Psoas muscle (tissue), 8 donors: Measurements from ENCODE around the gene DGUOK. TPM values are rescaled to one million over a fixed set of nuclear protein-coding genes. Genes with fewer than 3 reads are reported as not detected.

ENCODE experiments used
- ATAC-seq, 4 donors: fragments of 200-7000 bp; cut with Tn5 transposase; one replicate each; pipeline ENCODE4 v1.9.1; 2020; ENCODE audit warnings: moderate library complexity in 3 of 4, mild to moderate bottlenecking in 2 of 4
- DNase-seq, 2 donors: peaks; one replicate each; pipeline ENCODE4 v3.0.0-alpha.2; 2020
- H3K27ac ChIP-seq: fragments of 200-600 bp; one replicate; pipeline ENCODE4 v1.8.0; 2022
- H3K27me3 ChIP-seq, 3 donors: fragments of 200-600 bp in 1 of 3; one replicate each; pipeline versions ENCODE4 v1.6.1 to v1.8.0; 2013 to 2022; ENCODE audit warnings: low read length in 2 of 3, mild to moderate bottlenecking in 2 of 3, moderate library complexity in 1 of 3; ENCODE audit not compliant: insufficient read depth in 3 of 3
- H3K36me3 ChIP-seq, 2 donors: fragments of 200-600 bp in 1 of 2; one replicate each; pipeline versions ENCODE4 v1.6.1 to v1.8.0; 2013 to 2022; ENCODE audit warnings: low read depth in 1 of 2, mild to moderate bottlenecking in 1 of 2, moderate library complexity in 1 of 2; ENCODE audit not compliant: insufficient read depth in 1 of 2
- H3K4me1 ChIP-seq: fragments of 200-600 bp; one replicate; pipeline ENCODE4 v1.8.0; 2022
- H3K4me3 ChIP-seq: fragments of 200-600 bp; one replicate; pipeline ENCODE4 v1.8.0; 2022; ENCODE audit warnings: mild to moderate bottlenecking
- H3K9me3 ChIP-seq: fragments of 200-600 bp; one replicate; pipeline ENCODE4 v1.8.0; 2022
- WGBS, 3 donors: extraction: QIAGEN DNeasy Blood & Tissue Kit; methylation state at CpG; one replicate each; pipeline versions ENCODE4 v1.1.6 to v1.1.7; 2013; 5-methylcytosine and 5-hydroxymethylcytosine counted together
- intact Hi-C, 2 donors: fragments of 100-400 bp; cut with DNase I; formaldehyde crosslinking; loops; one replicate each; pipeline versions ENCODE4 v1.11.0 to v1.14.2; 2022
- polyA plus RNA-seq, 3 donors: library from polyadenylated mRNA; stranded (reverse); fragments of 200-250 nt; gene quantifications; one replicate each; pipeline ENCODE4 v1.2.3, GENCODE V29; 2013
- total RNA-seq, 4 donors: library from RNA; stranded (reverse); fragmentation: NEBNext Ultra II Directional in 2 of 4; extraction: Animal tissue kit (Norgen Biotek cat#: 25700) in 2 of 4; gene quantifications; one replicate each; pipeline versions ENCODE4 v1.2.1 to v1.2.4, GENCODE V29; 2021 to 2023
- TF ChIP-seq, protein P1 (sequence below): fragments of 200-600 bp; IDR thresholded peaks from one replicate; pipeline ENCODE4 v1.8.0; 2022; ENCODE audit warnings: antibody characterized with exemption
- donor health status: healthy with polysubstance abuse.
- donor health status: DM: no; HTN: no; CAD: no; lungs with moderate emphysema.
- donor health status: Bipolar disorder and iron deficiency.
- donor health status: healthy.
- donor health status: DM: yes; HTN: yes; CAD: no.
- donor health status: DM: no; HTN: no; CAD: no.
- donor health status: DM: no; HTN: no; CAD: no.
- donor health status: DM: yes; HTN: yes; CAD: no.

Gene DGUOK
- total and polyA plus RNA-seq, 7 donors: 12.9 to 74.2 (median 22.3) TPM

- WGBS, 3 donors: 73 to 84% (median 77%) methylated on average over 6 of the region's 6 CpGs
- H3K4me3 ChIP-seq: no peak overlapping the region
- H3K27me3 ChIP-seq: no peaks in the 10 kb centered on the region
- H3K36me3 ChIP-seq: no peaks in the 10 kb centered on the region
- intact Hi-C loops: no loop called here
- TF ChIP-seq, protein P1, sequence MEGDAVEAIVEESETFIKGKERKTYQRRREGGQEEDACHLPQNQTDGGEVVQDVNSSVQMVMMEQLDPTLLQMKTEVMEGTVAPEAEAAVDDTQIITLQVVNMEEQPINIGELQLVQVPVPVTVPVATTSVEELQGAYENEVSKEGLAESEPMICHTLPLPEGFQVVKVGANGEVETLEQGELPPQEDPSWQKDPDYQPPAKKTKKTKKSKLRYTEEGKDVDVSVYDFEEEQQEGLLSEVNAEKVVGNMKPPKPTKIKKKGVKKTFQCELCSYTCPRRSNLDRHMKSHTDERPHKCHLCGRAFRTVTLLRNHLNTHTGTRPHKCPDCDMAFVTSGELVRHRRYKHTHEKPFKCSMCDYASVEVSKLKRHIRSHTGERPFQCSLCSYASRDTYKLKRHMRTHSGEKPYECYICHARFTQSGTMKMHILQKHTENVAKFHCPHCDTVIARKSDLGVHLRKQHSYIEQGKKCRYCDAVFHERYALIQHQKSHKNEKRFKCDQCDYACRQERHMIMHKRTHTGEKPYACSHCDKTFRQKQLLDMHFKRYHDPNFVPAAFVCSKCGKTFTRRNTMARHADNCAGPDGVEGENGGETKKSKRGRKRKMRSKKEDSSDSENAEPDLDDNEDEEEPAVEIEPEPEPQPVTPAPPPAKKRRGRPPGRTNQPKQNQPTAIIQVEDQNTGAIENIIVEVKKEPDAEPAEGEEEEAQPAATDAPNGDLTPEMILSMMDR: no peak
- DNase-seq (no peak), ATAC-seq (no peak)
- H3K4me1 ChIP-seq: no peaks in the 10 kb centered on the region
- no peak overlapping the region for H3K27ac ChIP-seq
- no peaks in the 10 kb centered on the region for H3K9me3 ChIP-seq
Measured at GRCh38 chr2:73894877-73895276, 31.8 kb upstream of the DGUOK start.

DNA sequence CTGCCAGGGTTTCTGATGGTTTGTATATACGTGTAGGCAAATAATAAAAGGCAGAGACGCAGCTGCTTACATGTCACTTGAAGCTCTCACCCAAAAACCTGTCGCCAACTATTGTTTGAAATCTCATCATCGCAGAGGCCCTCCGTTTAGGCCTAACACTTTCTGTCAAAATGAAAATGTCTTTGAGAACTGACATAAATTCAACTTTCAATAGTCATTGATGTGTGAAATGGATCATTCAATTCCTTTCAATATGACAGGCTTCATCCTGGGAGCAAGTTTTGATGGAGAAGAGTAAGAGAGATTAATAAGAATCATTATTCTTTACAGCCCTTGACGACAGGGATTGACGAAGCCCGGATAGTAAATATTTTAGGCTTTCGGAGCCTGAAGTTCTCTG, 31.2 kb upstream of the DGUOK start:
- no peak overlapping the region for H3K4me3 ChIP-seq
- no peaks in the 10 kb centered on the region for H3K4me1 ChIP-seq
- no peak overlapping the region for H3K27ac ChIP-seq
- DNase-seq (no peak), ATAC-seq (no peak)
- intact Hi-C loops: no loop called here
- no peaks in the 10 kb centered on the region for H3K36me3 ChIP-seq
- H3K9me3 ChIP-seq: no peaks in the 10 kb centered on the region
- H3K27me3 ChIP-seq: no peaks in the 10 kb centered on the region
- TF ChIP-seq, protein P1: no peak
- 75 to 88% (median 79%) methylated on average over 9 of the region's 9 CpGs for WGBS, 3 donors

- ATAC-seq: no peak
- no peaks in the 10 kb centered on the region for H3K27me3 ChIP-seq
- no peaks in the 10 kb centered on the region for H3K4me1 ChIP-seq
- no peaks in the 10 kb centered on the region for H3K36me3 ChIP-seq
- H3K4me3 ChIP-seq: no peak overlapping the region
- intact Hi-C loops: no loop called here
- WGBS, 3 donors: 53 to 54% (median 53%) methylated on average over 15 of the region's 15 CpGs
- no peak for DNase-seq
- no peaks in the 10 kb centered on the region for H3K9me3 ChIP-seq
- TF ChIP-seq, protein P1: no peak
- H3K27ac ChIP-seq: no peak overlapping the region
Measured at GRCh38 chr2:73896362-73897239, 30.1 kb upstream of the DGUOK start.

DNA sequence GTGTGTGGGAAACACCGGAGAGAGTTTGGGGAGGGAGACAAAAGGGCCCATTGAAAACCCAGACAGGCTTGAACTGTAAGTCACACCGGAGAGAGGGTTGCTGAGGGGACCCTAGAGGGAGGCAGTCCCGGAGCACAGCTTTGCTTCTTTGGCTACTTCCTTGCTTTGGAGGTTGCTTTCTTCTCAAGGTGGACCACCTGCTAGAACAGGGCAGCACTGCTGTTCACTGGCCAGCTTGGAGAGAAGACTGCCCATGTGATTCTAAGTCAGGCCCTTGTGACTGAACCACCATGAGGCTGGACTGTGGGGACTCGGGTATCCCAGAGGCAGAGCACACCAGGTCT, 29.5 kb upstream of the DGUOK start:
- H3K27me3 ChIP-seq: no peaks in the 10 kb centered on the region
- DNase-seq (no peak), ATAC-seq (no peak)
- intact Hi-C loops: no loop called here
- no peaks in the 10 kb centered on the region for H3K9me3 ChIP-seq
- TF ChIP-seq, protein P1: no peak
- H3K4me1 ChIP-seq: no peaks in the 10 kb centered on the region
- no peak overlapping the region for H3K4me3 ChIP-seq
- WGBS, 3 donors: 53 to 56% (median 56%) methylated on average over 4 of the region's 4 CpGs
- no peak overlapping the region for H3K27ac ChIP-seq
- no peaks in the 10 kb centered on the region for H3K36me3 ChIP-seq

GRCh38 chr2:73897934-73898333, 28.7 kb upstream of the DGUOK start:
- intact Hi-C loops: no loop called here
- H3K4me3 ChIP-seq: no peak overlapping the region
- no peaks in the 10 kb centered on the region for H3K27me3 ChIP-seq
- 71 to 84% (median 74%) methylated on average over 6 of the region's 6 CpGs for WGBS, 3 donors
- no peak overlapping the region for H3K27ac ChIP-seq
- no peaks in the 10 kb centered on the region for H3K36me3 ChIP-seq
- no peak for DNase-seq
- H3K4me1 ChIP-seq: no peaks in the 10 kb centered on the region
- no peak for ATAC-seq
- TF ChIP-seq, protein P1: no peak
- H3K9me3 ChIP-seq: no peaks in the 10 kb centered on the region
